CD14-positive monocyte (primary cell): ENCODE results near the gene HSPB6. TPM values are rescaled to one million over a fixed set of nuclear protein-coding genes. Genes with fewer than 3 reads are reported as not detected.
"Not testable (repeated sequence)": the region's sequence is repeated elsewhere in the genome, so short reads cannot be mapped to it uniquely, and the experiment has no call there.

ENCODE experiments used
- DNase-seq, 3 donors: peaks; one replicate each; pipeline ENCODE4 v3.0.0-alpha.2; 2011 to 2022
- H2AFZ ChIP-seq: 2 replicates; pipeline ENCODE4 v1.6.0; 2012; ENCODE audit warnings: mild to moderate bottlenecking, low read depth, low read length, inconsistent platforms; ENCODE audit not compliant: insufficient read depth, poor library complexity, severe bottlenecking
- H3K27ac ChIP-seq, 2 donors: 1 replicate in 1 of 2; 2 replicates in 1 of 2; pipeline ENCODE4 v1.5.1; 2012 to 2013; ENCODE audit warnings: low read length in 2 of 2, control low read depth in 1 of 2, inconsistent platforms in 1 of 2, low read depth in 1 of 2, mild to moderate bottlenecking in 1 of 2
- H3K27me3 ChIP-seq, 2 donors: one replicate each; pipeline versions ENCODE4 v1.6.0 to v1.6.1; 2011 to 2013; ENCODE audit warnings: low read length in 2 of 2; ENCODE audit not compliant: control insufficient read depth in 2 of 2, insufficient read depth in 2 of 2
- H3K36me3 ChIP-seq, 2 donors: replicated peaks in 1 of 2; 1 replicate in 1 of 2; 2 replicates in 1 of 2; pipeline versions ENCODE4 v1.5.1 to v1.6.1; 2012 to 2013; ENCODE audit warnings: low read length in 2 of 2, control low read depth in 1 of 2, inconsistent platforms in 1 of 2, mild to moderate bottlenecking in 1 of 2; ENCODE audit not compliant: insufficient read depth in 2 of 2, control insufficient read depth in 1 of 2
- H3K4me1 ChIP-seq, 2 donors: 1 replicate in 1 of 2; 2 replicates in 1 of 2; pipeline versions ENCODE4 v1.5.1 to v1.6.1; 2012 to 2013; ENCODE audit warnings: low read length in 2 of 2, control low read depth in 1 of 2, inconsistent platforms in 1 of 2, mild to moderate bottlenecking in 1 of 2, moderate library complexity in 1 of 2; ENCODE audit not compliant: insufficient read depth in 2 of 2, control insufficient read depth in 1 of 2
- H3K4me2 ChIP-seq: replicated peaks from 2 replicates; pipeline ENCODE3; 2012; ENCODE audit warnings: low read length, moderate library complexity, mild to moderate bottlenecking; ENCODE audit not compliant: poor library complexity, severe bottlenecking; ENCODE audit errors: extremely low read depth
- H3K4me3 ChIP-seq, 3 experiments: fragments of 200-600 bp in 1 of 3; sonication (generic) in 1 of 3; replicated peaks in 1 of 3; 1 replicate in 2 of 3; 2 replicates in 1 of 3; pipeline ENCODE4 v1.5.1; 2011 to 2013; ENCODE audit warnings: low read length in 3 of 3, mild to moderate bottlenecking in 3 of 3, control low read depth in 2 of 3, low read depth in 2 of 3, inconsistent platforms in 1 of 3, moderate library complexity in 1 of 3
- H3K79me2 ChIP-seq: 2 replicates; pipeline ENCODE4 v1.6.0; 2012; ENCODE audit warnings: mild to moderate bottlenecking, control low read depth, inconsistent platforms, low read length, moderate library complexity; ENCODE audit not compliant: insufficient read depth
- H3K9ac ChIP-seq: 2 replicates; pipeline ENCODE4 v1.6.0; 2017; ENCODE audit warnings: low read length, mild to moderate bottlenecking; ENCODE audit not compliant: insufficient read depth, poor library complexity, severe bottlenecking
- H3K9me3 ChIP-seq, 2 donors: replicated peaks in 1 of 2; 1 replicate in 1 of 2; 2 replicates in 1 of 2; pipeline versions ENCODE4 v1.5.1 to v1.6.1; 2012 to 2013; ENCODE audit warnings: low read length in 2 of 2, control low read depth in 1 of 2; ENCODE audit not compliant: control insufficient read depth in 1 of 2, insufficient read depth in 1 of 2
- H4K20me1 ChIP-seq: 2 replicates; pipeline ENCODE4 v1.6.0; 2012; ENCODE audit warnings: mild to moderate bottlenecking, low read length, control low read depth, moderate library complexity; ENCODE audit not compliant: insufficient read depth
- H3K27ac Mint-ChIP-seq, 7 donors: one replicate each; pipeline ENCODE4 v1.8.0; 2020; ENCODE audit warnings: mild to moderate bottlenecking in 7 of 7, mixed read lengths in 7 of 7, moderate library complexity in 6 of 7, inconsistent platforms in 2 of 7
- H3K27me3 Mint-ChIP-seq, 3 donors: one replicate each; pipeline ENCODE4 v1.8.0; 2021 to 2022; ENCODE audit warnings: low read depth in 3 of 3, mild to moderate bottlenecking in 3 of 3, mixed read lengths in 3 of 3, moderate library complexity in 3 of 3, inconsistent platforms in 1 of 3
- H3K36me3 Mint-ChIP-seq, 2 donors: one replicate each; pipeline ENCODE4 v1.8.0; 2020; ENCODE audit warnings: mixed read lengths in 2 of 2, inconsistent platforms in 1 of 2, mild to moderate bottlenecking in 1 of 2
- H3K4me1 Mint-ChIP-seq: one replicate; pipeline ENCODE4 v1.8.0; 2020; ENCODE audit warnings: mild to moderate bottlenecking, mixed read lengths
- H3K4me3 Mint-ChIP-seq, 2 donors: one replicate each; pipeline ENCODE4 v1.8.0; 2020; ENCODE audit warnings: mild to moderate bottlenecking in 2 of 2, mixed read lengths in 2 of 2, moderate library complexity in 1 of 2
- H3K9me3 Mint-ChIP-seq, 7 donors: one replicate each; pipeline ENCODE4 v1.8.0; 2020 to 2022; ENCODE audit warnings: mixed read lengths in 7 of 7, mild to moderate bottlenecking in 6 of 7, moderate library complexity in 6 of 7, inconsistent platforms in 2 of 7
- WGBS: methylation state at CpG from one replicate; pipeline ENCODE4 v1.1.5; 2013; ENCODE audit warnings: missing lambda C conversion rate; ENCODE audit not compliant: insufficient coverage; 5-methylcytosine and 5-hydroxymethylcytosine counted together
- intact Hi-C, 2 donors: fragments of 100-400 bp; cut with micrococcal nuclease; formaldehyde crosslinking; loops; one replicate each; pipeline versions ENCODE4 v1.15.0 to v1.15.1; 2023
- polyA plus RNA-seq, 3 donors: library from polyadenylated mRNA; depleted of rRNA in 1 of 3; unstranded in 2 of 3; stranded (reverse) in 1 of 3; fragments of 300-500 nt in 2 of 3; fragments of >200 nt in 1 of 3; fragmentation: Illumina TruSeq in 2 of 3; gene quantifications; 1 replicate in 2 of 3; 2 replicates in 1 of 3; pipeline ENCODE4 v1.2.3, GENCODE V29; 2012 to 2021
- TF ChIP-seq, protein P1 (sequence below): fragments of 200-600 bp; IDR thresholded peaks from one replicate; pipeline ENCODE4 v1.8.0; 2022; ENCODE audit warnings: antibody characterized with exemption, mild to moderate bottlenecking

Gene HSPB6
- polyA plus RNA-seq, 3 donors: not detected

DNA sequence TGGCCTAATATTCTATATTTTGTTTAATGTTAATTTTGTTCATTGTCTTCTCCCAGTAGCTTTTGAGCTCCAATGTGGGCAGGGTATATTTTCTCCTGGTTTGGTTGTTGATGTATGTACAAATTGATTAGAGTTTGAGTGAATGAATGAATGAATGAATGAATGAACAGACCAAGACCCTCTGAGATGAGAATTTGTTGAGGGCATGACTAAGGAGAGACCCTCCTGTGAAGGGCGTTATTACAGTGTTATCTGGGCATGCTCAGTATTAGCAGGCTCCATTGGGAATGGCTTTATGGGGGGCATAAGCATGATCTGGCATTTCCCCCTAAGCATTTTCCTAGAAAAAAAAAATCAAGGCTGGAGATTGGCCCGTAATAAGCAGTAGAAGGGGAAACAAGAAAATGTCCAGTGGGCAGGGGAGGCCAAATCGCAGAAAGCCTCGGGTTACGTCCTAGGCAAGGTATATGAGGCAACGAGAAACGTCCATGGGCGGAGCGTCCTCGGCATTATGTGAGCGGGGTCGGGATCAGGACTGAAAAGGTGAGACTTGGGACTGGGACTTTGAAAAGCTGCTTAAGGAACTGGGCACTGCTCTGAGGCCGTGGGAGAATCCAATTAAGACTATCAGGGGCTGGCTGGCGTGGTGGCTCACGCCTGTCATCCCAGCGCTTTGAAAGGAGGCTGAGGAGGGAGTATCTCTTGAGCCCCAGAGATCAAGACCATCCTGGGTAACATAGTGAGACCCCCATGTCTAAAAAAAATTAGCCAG lies 17.6 kb upstream of the HSPB6 start:
- peak overlapping the region; percentile 84 to 85 for H3K4me3 Mint-ChIP-seq
- DNase-seq: no peak
- intact Hi-C loops: loop anchor here in 1 of 2 donors (5.0 to 10.0 kb wide), 3 partner anchors 32 to 280 kb away; partner anchors contain the start of genes IGFLR1, THAP8 and WDR62
- H3K27ac Mint-ChIP-seq: peak overlapping the region in 2 of 7 donors; percentile 67 to 80
- H3K36me3 Mint-ChIP-seq: peaks cover 8 to 12% of the 10 kb centered on the region in 2 donors
- Histone ChIP-seq H3K9ac (no peak overlapping the region), H3K27me3 (no peaks in the 10 kb centered on the region), H3K36me3 (peaks cover 0 to under 1% of the 10 kb centered on the region in 2 donors), H3K27ac (no peak overlapping the region), H2AFZ (peak overlapping the region; percentile 70), H3K79me2 (peaks cover 20% of the 10 kb centered on the region), H3K4me2 (peak overlapping the region; percentile 87), H3K4me1 (peaks cover 14 to 19% of the 10 kb centered on the region in 2 donors), H4K20me1 (no peaks in the 10 kb centered on the region), H3K4me3 (peak overlapping the region in 2 of 3 experiments; percentile 3 to 80), H3K9me3 (no peaks in the 10 kb centered on the region)
- peaks cover 0 to 5% (median 4%) of the 10 kb centered on the region in 3 donors for H3K27me3 Mint-ChIP-seq
- peaks cover 0 to 2% (median 0%) of the 10 kb centered on the region in 7 donors for H3K9me3 Mint-ChIP-seq
- WGBS: 66% methylated on average over 15 of the region's 16 CpGs
- TF ChIP-seq, protein P1, sequence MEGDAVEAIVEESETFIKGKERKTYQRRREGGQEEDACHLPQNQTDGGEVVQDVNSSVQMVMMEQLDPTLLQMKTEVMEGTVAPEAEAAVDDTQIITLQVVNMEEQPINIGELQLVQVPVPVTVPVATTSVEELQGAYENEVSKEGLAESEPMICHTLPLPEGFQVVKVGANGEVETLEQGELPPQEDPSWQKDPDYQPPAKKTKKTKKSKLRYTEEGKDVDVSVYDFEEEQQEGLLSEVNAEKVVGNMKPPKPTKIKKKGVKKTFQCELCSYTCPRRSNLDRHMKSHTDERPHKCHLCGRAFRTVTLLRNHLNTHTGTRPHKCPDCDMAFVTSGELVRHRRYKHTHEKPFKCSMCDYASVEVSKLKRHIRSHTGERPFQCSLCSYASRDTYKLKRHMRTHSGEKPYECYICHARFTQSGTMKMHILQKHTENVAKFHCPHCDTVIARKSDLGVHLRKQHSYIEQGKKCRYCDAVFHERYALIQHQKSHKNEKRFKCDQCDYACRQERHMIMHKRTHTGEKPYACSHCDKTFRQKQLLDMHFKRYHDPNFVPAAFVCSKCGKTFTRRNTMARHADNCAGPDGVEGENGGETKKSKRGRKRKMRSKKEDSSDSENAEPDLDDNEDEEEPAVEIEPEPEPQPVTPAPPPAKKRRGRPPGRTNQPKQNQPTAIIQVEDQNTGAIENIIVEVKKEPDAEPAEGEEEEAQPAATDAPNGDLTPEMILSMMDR: no peak
- H3K4me1 Mint-ChIP-seq: peaks cover 23% of the 10 kb centered on the region

DNA sequence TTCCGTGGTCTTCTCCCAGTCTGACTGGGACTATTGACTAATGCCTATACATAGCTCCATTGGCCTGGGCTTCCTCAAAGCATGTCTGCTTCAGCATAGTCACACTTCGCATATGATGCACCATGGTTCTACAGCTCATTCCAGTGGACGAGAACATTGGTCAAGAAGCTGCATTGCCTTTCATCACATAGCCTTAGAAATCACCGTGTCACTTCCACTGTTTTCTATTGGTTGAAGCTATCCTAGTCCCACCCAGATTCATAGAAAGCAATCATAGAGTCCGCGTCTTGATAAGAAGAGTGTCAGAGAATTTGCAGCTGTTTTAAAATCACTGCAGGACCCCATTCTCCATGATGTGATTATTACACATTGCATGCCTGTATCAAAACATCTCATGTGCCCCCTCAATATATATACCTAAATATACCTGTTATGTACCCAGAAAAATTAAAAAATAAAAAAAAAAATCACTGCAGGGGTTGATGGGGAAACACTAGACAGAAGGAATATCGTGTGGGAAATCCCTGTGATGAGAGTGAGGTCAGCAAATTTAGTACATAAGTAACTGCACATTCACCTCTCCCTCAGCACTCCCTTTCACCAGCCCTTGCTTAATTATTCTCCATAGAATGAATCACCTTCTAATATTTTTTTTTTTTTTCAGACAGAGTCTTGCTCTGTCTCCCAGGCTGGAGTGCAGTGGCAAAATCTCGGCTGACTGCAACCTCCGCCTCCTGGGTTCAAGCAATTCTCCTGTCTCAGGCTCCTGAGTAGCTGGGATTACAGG lies 16.4 kb upstream of the HSPB6 start:
- peak in 2 of 3 donors; percentile 20 to 71 for DNase-seq
- Histone ChIP-seq H3K9me3 (no peaks in the 10 kb centered on the region), H3K4me2 (no peak overlapping the region), H4K20me1 (no peaks in the 10 kb centered on the region), H3K27me3 (no peaks in the 10 kb centered on the region), H3K4me1 (peaks cover 14 to 19% of the 10 kb centered on the region in 2 donors), H3K79me2 (peaks cover 20% of the 10 kb centered on the region), H3K4me3 (no peak overlapping the region), H3K27ac (no peak overlapping the region), H2AFZ (no peak overlapping the region), H3K36me3 (no peaks in the 10 kb centered on the region), H3K9ac (no peak overlapping the region)
- Mint-ChIP-seq H3K4me3 (no peak overlapping the region), H3K27ac (peak overlapping the region in 1 of 7 donors; percentile 50), H3K9me3 (peaks cover 0 to 2% (median 0%) of the 10 kb centered on the region in 7 donors), H3K36me3 (peaks cover 6 to 14% of the 10 kb centered on the region in 2 donors), H3K4me1 (peaks cover 23% of the 10 kb centered on the region), H3K27me3 (peaks cover 0 to 5% (median 4%) of the 10 kb centered on the region in 3 donors)
- intact Hi-C loops: loop anchor here in 1 of 2 donors (10.0 kb wide), 2 partner anchors 102 to 282 kb away; partner anchors contain the start of genes THAP8 and WDR62
- 100% methylated on average over 2 of the region's 9 CpGs for WGBS
- TF ChIP-seq, protein P1: no peak

DNA sequence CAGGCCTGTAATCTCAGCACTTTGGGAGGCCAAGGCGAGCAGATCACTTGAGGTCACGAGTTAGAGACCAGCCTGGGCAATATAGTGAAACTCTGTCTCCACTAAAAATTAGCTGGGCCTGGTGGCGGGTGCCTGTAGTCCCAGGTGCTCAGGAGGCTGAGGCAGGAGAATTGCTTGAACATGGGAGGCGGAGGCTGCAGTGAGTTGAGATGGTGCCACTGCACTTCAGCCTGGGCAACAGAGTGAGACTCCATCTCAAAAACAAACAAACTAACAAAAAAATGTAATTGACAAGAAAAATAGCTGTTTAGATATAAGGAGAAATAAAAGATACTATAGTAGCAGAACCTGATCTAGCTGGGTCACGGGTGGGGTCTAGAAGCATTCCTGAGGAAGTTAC lies 15.5 kb upstream of the HSPB6 start:
- H3K36me3 Mint-ChIP-seq: peaks cover 6 to 13% of the 10 kb centered on the region in 2 donors
- H3K9me3 ChIP-seq, H3K4me3 ChIP-seq, H3K4me3 Mint-ChIP-seq, H3K27ac ChIP-seq, H4K20me1 ChIP-seq, H3K27ac Mint-ChIP-seq, H3K36me3 ChIP-seq, H2AFZ ChIP-seq, H3K27me3 Mint-ChIP-seq, DNase-seq, H3K27me3 ChIP-seq, H3K9me3 Mint-ChIP-seq, H3K4me2 ChIP-seq, H3K9ac ChIP-seq: not testable (repeated sequence)
- Histone ChIP-seq H3K4me1 (peaks cover 14 to 19% of the 10 kb centered on the region in 2 donors), H3K79me2 (peaks cover 18% of the 10 kb centered on the region)
- intact Hi-C loops: loop anchor here in 1 of 2 donors (10.0 kb wide), 2 partner anchors 102 to 282 kb away; partner anchors contain the start of genes THAP8 and WDR62
- 100% methylated on average over 3 of the region's 5 CpGs for WGBS
- H3K4me1 Mint-ChIP-seq: peaks cover 23% of the 10 kb centered on the region
